MCF 10A (cell line): ENCODE results near the gene ADAMTSL1. TPM values are rescaled to one million over a fixed set of nuclear protein-coding genes. Genes with fewer than 3 reads are reported as not detected.

ENCODE experiments used
- Bru-seq: library from RNA; stranded (reverse); fragments of 400-500 nt; gene quantifications from one replicate; lab custom pipeline; 2021; lab: Mats Ljungman, UMichigan
- BruChase-seq, 2 experiments: library from RNA; stranded (reverse); fragments of 400-500 nt; gene quantifications; one replicate each; lab custom pipeline; 2021; lab: Mats Ljungman, UMichigan
- BruUV-seq: library from RNA; stranded (reverse); fragments of 400-500 nt; replicated peaks from 2 replicates; lab custom pipeline; 2021; lab: Mats Ljungman, UMichigan
- CTCF ChIA-PET: fragments of 300-600 bp; sonication (Branson Sonifier 250); formaldehyde crosslinking; extraction: SDS; loops from one replicate; lab custom pipeline; 2021; ENCODE audit warnings: antibody characterized with exemption, inconsistent platforms; lab: Yijun Ruan, JAX
- POLR2A ChIA-PET: fragments of 300-600, 350-650 bp; sonication (Branson Sonifier 250); formaldehyde crosslinking; extraction: SDS; loops from one replicate; lab custom pipeline; 2020; ENCODE audit warnings: antibody characterized with exemption, inconsistent platforms; lab: Yijun Ruan, JAX
- DNase-seq: peaks from one replicate; pipeline ENCODE4 v3.0.0-alpha.2; 2018; ENCODE audit not compliant: unreplicated experiment
- H3K27ac Mint-ChIP-seq: one replicate; pipeline ENCODE4 v1.8.0; 2022; ENCODE audit warnings: mild to moderate bottlenecking, low read depth, mixed read lengths; ENCODE audit not compliant: unreplicated experiment
- H3K27me3 Mint-ChIP-seq: one replicate; pipeline ENCODE4 v1.8.0; 2022; ENCODE audit warnings: mixed read lengths; ENCODE audit not compliant: insufficient read depth, unreplicated experiment
- H3K36me3 Mint-ChIP-seq: one replicate; pipeline ENCODE4 v1.8.0; 2022; ENCODE audit warnings: mild to moderate bottlenecking, moderate library complexity, mixed read lengths; ENCODE audit not compliant: insufficient read depth, unreplicated experiment
- H3K4me1 Mint-ChIP-seq: one replicate; pipeline ENCODE4 v1.8.0; 2022; ENCODE audit warnings: mixed read lengths; ENCODE audit not compliant: insufficient read depth, unreplicated experiment
- H3K4me3 Mint-ChIP-seq: one replicate; pipeline ENCODE4 v1.8.0; 2022; ENCODE audit warnings: mild to moderate bottlenecking, moderate library complexity, mixed read lengths; ENCODE audit not compliant: unreplicated experiment
- H3K9me3 Mint-ChIP-seq: one replicate; pipeline ENCODE4 v1.8.0; 2022; ENCODE audit warnings: mixed read lengths; ENCODE audit not compliant: unreplicated experiment
- intact Hi-C: fragments of 100-400 bp; cut with micrococcal nuclease; formaldehyde crosslinking; loops from 2 replicates; pipeline ENCODE4 v1.14.1; 2022
- long read RNA-seq: library from polyadenylated mRNA; stranded (forward); transcript quantifications from one replicate; pipeline ENCODE4 v2.0.0, GENCODE V29; 2022
- total RNA-seq: library from RNA; stranded (reverse); gene quantifications from 2 replicates; pipeline ENCODE4 v1.2.3, GENCODE V29; 2022
- TF ChIP-seq, protein P1 (sequence below): fragments of 200-600 bp; IDR thresholded peaks from one replicate; pipeline ENCODE4 v1.8.0; 2022; ENCODE audit warnings: antibody characterized with exemption, mild to moderate bottlenecking; ENCODE audit not compliant: unreplicated experiment

ADAMTSL1 gene, protein sequence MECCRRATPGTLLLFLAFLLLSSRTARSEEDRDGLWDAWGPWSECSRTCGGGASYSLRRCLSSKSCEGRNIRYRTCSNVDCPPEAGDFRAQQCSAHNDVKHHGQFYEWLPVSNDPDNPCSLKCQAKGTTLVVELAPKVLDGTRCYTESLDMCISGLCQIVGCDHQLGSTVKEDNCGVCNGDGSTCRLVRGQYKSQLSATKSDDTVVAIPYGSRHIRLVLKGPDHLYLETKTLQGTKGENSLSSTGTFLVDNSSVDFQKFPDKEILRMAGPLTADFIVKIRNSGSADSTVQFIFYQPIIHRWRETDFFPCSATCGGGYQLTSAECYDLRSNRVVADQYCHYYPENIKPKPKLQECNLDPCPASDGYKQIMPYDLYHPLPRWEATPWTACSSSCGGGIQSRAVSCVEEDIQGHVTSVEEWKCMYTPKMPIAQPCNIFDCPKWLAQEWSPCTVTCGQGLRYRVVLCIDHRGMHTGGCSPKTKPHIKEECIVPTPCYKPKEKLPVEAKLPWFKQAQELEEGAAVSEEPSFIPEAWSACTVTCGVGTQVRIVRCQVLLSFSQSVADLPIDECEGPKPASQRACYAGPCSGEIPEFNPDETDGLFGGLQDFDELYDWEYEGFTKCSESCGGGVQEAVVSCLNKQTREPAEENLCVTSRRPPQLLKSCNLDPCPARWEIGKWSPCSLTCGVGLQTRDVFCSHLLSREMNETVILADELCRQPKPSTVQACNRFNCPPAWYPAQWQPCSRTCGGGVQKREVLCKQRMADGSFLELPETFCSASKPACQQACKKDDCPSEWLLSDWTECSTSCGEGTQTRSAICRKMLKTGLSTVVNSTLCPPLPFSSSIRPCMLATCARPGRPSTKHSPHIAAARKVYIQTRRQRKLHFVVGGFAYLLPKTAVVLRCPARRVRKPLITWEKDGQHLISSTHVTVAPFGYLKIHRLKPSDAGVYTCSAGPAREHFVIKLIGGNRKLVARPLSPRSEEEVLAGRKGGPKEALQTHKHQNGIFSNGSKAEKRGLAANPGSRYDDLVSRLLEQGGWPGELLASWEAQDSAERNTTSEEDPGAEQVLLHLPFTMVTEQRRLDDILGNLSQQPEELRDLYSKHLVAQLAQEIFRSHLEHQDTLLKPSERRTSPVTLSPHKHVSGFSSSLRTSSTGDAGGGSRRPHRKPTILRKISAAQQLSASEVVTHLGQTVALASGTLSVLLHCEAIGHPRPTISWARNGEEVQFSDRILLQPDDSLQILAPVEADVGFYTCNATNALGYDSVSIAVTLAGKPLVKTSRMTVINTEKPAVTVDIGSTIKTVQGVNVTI (N-terminal part only)
- not detected in 2 replicates for total RNA-seq
- percentile 1 among the genes with signal in this experiment for Bru-seq, nascent RNA
- percentile 1 among the genes with signal in this experiment for BruChase-seq, experiment 1, labeled RNA remaining after a 6-hour chase
- percentile 0 among the genes with signal in this experiment for BruChase-seq, experiment 2, labeled RNA remaining after a 2-hour chase
- long read RNA-seq = 0 reads

DNA sequence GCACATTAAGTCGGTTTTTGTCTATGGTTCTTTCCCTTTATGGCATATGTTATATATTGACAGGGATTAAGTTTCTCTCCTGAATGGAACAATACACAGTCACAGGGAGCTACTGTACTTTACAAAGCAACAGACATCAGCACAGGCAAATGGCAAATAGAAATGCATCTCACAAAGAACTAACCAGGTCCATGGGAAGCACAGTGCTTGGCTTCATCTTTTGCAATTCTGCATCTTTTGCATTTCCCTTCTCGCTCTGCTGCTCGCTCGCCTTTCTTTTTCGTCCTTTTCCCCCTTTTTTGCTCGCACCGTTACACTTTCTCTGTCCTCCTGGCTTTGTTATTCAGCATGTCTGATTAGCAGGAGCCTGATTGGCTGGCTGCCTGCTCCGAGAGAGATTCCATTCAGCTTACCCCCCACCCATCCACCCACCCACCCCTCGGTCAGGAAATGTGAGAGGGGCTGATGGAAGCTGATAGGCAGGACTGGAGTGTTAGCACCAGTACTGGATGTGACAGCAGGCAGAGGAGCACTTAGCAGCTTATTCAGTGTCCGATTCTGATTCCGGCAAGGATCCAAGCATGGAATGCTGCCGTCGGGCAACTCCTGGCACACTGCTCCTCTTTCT is at the start of gene ADAMTSL1:
TSS of gene ADAMTSL1 (plus strand) at position 502 of the 628 bp plus-strand sequence. CDS start at position 582, 80 bp downstream.
- no peaks in the 10 kb centered on the region for H3K27me3 Mint-ChIP-seq
- CTCF ChIA-PET = no interaction called here
- no peaks in the 10 kb centered on the region for H3K36me3 Mint-ChIP-seq
- DNase-seq = no peak
- TF ChIP-seq, protein P1, sequence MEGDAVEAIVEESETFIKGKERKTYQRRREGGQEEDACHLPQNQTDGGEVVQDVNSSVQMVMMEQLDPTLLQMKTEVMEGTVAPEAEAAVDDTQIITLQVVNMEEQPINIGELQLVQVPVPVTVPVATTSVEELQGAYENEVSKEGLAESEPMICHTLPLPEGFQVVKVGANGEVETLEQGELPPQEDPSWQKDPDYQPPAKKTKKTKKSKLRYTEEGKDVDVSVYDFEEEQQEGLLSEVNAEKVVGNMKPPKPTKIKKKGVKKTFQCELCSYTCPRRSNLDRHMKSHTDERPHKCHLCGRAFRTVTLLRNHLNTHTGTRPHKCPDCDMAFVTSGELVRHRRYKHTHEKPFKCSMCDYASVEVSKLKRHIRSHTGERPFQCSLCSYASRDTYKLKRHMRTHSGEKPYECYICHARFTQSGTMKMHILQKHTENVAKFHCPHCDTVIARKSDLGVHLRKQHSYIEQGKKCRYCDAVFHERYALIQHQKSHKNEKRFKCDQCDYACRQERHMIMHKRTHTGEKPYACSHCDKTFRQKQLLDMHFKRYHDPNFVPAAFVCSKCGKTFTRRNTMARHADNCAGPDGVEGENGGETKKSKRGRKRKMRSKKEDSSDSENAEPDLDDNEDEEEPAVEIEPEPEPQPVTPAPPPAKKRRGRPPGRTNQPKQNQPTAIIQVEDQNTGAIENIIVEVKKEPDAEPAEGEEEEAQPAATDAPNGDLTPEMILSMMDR = no peak
- no TSS peak for BruUV-seq
- no peak within 1 kb of the TSS for H3K4me3 Mint-ChIP-seq
- peaks cover 9% of the 10 kb centered on the region for H3K9me3 Mint-ChIP-seq
- intact Hi-C loops = no loop called here
- no peak within 1 kb of the TSS for H3K27ac Mint-ChIP-seq
- POLR2A ChIA-PET = no interaction called here
- peaks cover 5% of the 10 kb centered on the region for H3K4me1 Mint-ChIP-seq

DNA sequence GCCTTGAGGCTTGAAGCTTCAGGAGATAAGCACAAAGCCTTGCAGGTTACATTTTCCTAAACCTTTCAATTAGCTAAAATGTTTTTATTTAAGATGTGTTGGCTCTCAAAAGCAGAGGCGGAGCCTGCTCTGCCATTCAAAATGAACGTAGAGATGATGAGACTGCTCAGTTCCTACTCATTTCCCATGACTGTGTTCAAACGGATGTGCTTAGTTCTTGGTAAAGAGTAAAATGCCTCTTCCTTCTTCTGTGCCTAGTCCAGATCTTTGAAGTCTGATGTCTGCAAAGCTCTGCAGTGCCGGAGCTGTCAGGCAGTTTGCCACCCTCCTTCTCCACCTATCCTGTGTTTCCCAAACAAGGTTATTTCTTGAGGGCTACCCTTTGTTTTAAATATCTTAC is 46.3 kb upstream of the ADAMTSL1 start:
- Mint-ChIP-seq H3K27ac (no peak overlapping the region), H3K4me3 (no peak overlapping the region)

DNA sequence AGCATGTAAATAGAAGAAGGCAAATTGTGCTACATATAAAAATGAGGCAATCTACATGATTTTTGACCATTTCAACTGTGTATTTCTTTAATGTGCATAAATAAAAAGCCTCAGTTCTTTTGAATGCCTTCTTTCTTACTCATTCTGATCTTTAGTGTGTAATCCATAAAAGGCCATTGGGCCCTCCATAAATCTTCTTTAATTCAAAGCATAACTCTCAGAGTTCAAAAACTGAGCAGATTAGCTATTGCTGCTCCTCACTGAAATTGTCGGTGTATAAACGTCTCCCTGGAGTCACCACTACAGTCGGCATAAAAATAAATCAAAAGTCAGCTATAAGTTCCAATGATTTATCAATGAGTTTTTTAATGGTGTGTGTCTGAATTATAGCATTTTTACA is 45.3 kb upstream of the ADAMTSL1 start:
- intact Hi-C loops = no loop called here
- DNase-seq = no peak
- no peaks in the 10 kb centered on the region for H3K9me3 Mint-ChIP-seq
- TF ChIP-seq, protein P1 = no peak
- H3K4me1 Mint-ChIP-seq = peaks cover 8% of the 10 kb centered on the region
- H3K36me3 Mint-ChIP-seq = no peaks in the 10 kb centered on the region
- no peak overlapping the region for H3K4me3 Mint-ChIP-seq
- BruUV-seq = no TSS peak
- CTCF ChIA-PET = interaction anchor here (0.6 to 5.1 kb wide), 5 partner anchors 8 to 901 kb away, joined by 3 to 32 read pairs (median 3); no protein-coding TSS in a partner anchor
- H3K27me3 Mint-ChIP-seq = no peaks in the 10 kb centered on the region
- POLR2A ChIA-PET = interaction anchor here (0.6 to 1.3 kb wide), 3 partner anchors 85 to 168 kb away, joined by 3 to 6 read pairs (median 3); no protein-coding TSS in a partner anchor
- no peak overlapping the region for H3K27ac Mint-ChIP-seq

More for the DNA sequence above, 46.3 kb upstream of the ADAMTSL1 start:
- no TSS peak for BruUV-seq
- ChIA-PET CTCF (interaction anchor here (0.5 to 5.1 kb wide), 9 partner anchors 9 to 644 kb away, joined by 3 to 32 read pairs (median 3); no protein-coding TSS in a partner anchor), POLR2A (no interaction called here)
- TF ChIP-seq, protein P1 = no peak
- Mint-ChIP-seq H3K9me3 (no peaks in the 10 kb centered on the region), H3K4me1 (peaks cover 8% of the 10 kb centered on the region), H3K27me3 (no peaks in the 10 kb centered on the region), H3K36me3 (no peaks in the 10 kb centered on the region)
- no peak for DNase-seq
- intact Hi-C loops = no loop called here
